Measurements from ENCODE around the gene TFAP2A.

The TFAP2A gene

DNA sequence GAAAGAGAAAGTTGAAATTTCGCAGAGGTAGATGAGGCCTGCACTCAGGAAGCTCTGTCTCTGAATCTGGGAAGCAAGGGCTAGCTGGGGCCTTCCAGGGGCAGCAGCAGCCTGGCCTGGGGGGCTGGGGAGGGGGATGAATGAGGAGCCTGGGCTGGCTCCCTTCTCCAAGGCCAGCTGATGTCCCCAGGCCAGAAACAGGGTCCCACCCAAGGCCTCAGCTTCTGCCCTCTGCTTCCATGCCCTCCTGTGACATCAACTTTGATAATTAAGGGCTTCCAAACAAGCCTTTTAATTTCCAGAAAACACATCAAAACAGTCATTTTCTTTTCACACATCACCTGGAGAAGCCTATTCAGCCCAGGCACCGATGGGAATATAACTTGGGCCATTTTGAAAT is 15.4 kb downstream of the TFAP2A start:
- Mint-ChIP-seq H3K4me3 (no peak overlapping the region), H3K4me1 (peaks cover 12% of the 10 kb centered on the region), H3K27ac (no peak overlapping the region), H3K9me3 (peaks cover 16% of the 10 kb centered on the region), H3K27me3 (peaks cover 54% of the 10 kb centered on the region), H3K36me3 (peaks cover 6% of the 10 kb centered on the region)

DNA sequence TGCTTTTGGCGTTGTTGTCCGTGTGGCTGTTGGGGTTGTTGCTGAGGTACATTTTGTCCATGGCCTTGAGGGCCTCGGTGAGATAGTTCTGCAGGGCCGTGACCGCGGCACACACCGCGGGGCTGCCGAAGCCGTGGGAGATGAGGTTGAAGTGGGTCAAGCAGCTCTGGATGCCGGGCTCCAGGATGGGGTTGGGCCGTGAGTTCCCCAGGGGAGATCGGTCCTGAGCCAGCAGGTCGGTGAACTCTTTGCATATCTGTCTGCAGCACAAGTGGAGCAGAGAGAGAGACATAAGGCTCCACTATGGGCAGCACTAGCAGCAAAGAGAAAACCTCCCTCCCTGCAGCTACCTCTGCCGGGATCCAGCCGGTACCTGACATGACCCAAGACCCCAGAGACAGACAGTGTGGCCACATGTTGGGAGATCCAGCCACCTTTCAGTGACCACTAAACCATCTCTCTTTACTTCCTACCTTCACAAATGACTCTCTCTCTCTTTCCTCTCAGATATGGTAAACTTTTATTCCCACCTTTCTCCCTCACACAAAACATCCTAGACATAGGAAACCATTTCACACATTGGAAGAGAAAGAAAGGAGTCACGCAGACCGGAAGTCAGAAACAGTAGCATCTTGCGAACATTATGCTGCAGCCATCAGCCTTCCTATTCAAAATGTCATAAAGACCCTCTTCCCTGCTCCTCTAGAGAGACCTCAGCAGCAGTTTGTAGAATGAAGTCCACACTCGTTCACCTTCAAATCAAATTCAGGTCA is 16.2 kb downstream of the TFAP2A start:
- no peak overlapping the region for H3K27ac Mint-ChIP-seq
- H3K9me3 Mint-ChIP-seq: peaks cover 19% of the 10 kb centered on the region
- peaks cover 61% of the 10 kb centered on the region for H3K27me3 Mint-ChIP-seq
- H3K36me3 Mint-ChIP-seq: peaks cover 7% of the 10 kb centered on the region
- H3K4me1 Mint-ChIP-seq: peaks cover 8% of the 10 kb centered on the region
- no peak overlapping the region for H3K4me3 Mint-ChIP-seq

GRCh38 chr6:10397756-10398445 is 17.0 kb downstream of the TFAP2A start:
- no peak overlapping the region for H3K27ac Mint-ChIP-seq
- no peak overlapping the region for H3K4me3 Mint-ChIP-seq
- peaks cover 16% of the 10 kb centered on the region for H3K9me3 Mint-ChIP-seq
- H3K27me3 Mint-ChIP-seq: peaks cover 64% of the 10 kb centered on the region
- H3K36me3 Mint-ChIP-seq: peaks cover 11% of the 10 kb centered on the region
- peaks cover under 1% of the 10 kb centered on the region for H3K4me1 Mint-ChIP-seq

- no peak overlapping the region for H3K4me3 Mint-ChIP-seq
- H3K4me1 Mint-ChIP-seq: no peaks in the 10 kb centered on the region
- peaks cover 17% of the 10 kb centered on the region for H3K9me3 Mint-ChIP-seq
- peaks cover 67% of the 10 kb centered on the region for H3K27me3 Mint-ChIP-seq
- peaks cover 17% of the 10 kb centered on the region for H3K36me3 Mint-ChIP-seq
- no peak overlapping the region for H3K27ac Mint-ChIP-seq
Observed at GRCh38 chr6:10396785-10397184, 18.1 kb downstream of the TFAP2A start.

DNA sequence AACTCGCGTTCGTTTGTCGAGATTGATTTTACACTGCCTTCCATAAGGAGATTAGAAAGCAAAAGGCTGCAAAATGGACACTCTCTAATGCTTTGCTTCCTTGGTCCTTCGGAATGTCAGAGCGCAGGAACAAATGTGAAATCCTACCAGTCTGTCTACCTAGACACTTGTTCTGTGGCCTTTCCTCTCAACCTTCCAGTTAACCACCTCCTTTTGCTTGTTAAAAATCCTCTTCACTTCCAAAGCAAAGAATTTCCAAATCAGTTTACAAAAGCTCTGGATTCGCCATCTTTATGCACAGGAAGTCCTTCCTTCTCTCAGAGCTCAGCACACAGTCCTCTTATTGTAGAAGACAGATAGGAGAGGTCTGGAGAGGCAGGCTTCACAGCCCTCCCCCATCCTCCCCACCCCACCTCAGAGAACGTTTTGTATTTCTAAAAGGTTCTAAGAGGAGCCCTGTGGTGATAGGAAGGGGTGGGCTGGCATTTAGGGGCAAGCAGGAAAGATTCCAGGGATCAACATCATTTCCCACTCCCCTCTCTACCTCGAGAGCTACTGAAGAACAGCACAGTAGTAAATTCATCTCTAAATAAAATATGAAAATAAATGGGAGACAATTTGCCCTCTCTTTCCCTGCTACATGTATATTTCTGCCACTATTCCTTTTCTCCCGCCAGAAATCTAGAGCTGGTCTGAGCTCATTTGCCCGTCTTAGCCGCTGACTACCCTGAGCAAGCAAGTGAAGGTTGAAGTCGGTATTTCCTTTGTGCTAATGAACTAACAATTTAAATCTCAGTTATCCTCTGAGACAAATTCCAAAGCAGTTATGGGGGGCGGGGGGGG is 18.9 kb downstream of the TFAP2A start:
- Mint-ChIP-seq H3K4me1 (no peaks in the 10 kb centered on the region), H3K27me3 (peaks cover 68% of the 10 kb centered on the region), H3K36me3 (peaks cover 17% of the 10 kb centered on the region), H3K4me3 (no peak overlapping the region), H3K27ac (no peak overlapping the region), H3K9me3 (peaks cover 17% of the 10 kb centered on the region)

DNA sequence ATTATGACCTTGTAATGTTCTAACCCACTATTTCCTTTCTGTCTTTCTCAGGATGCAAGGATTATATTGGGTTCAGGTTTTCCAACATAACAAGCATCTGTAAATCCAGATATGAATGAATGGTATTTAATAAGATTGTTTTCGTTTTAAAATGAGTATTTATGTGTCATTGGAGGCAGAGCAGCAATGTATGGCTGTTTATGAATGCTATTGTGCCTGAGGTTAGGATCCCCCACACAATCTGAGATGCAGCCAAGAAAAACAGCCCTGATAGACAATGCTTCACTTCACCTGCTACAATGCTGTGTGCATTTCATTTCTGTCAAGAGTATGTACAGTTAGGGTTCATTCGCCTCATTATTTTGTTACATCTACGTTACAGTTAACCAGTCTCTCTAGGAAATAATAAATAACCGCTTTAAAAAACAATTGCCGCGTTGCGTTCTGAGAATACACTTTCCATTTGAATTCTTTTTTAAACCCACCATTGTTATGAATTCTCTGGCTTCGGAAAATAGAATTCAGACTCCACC is 19.6 kb downstream of the TFAP2A start:
- H3K4me1 Mint-ChIP-seq: no peaks in the 10 kb centered on the region

GRCh38 chr6:10393544-10394225 is 21.2 kb downstream of the TFAP2A start:
- Mint-ChIP-seq H3K4me3 (no peak overlapping the region), H3K27ac (no peak overlapping the region), H3K36me3 (peaks cover 20% of the 10 kb centered on the region), H3K27me3 (peaks cover 68% of the 10 kb centered on the region), H3K9me3 (peaks cover 18% of the 10 kb centered on the region), H3K4me1 (peaks cover 5% of the 10 kb centered on the region)

More for the DNA sequence above, 19.6 kb downstream of the TFAP2A start:
- Mint-ChIP-seq H3K27me3 (peaks cover 67% of the 10 kb centered on the region), H3K36me3 (peaks cover 19% of the 10 kb centered on the region), H3K27ac (no peak overlapping the region), H3K4me3 (no peak overlapping the region), H3K9me3 (peaks cover 17% of the 10 kb centered on the region)

DNA sequence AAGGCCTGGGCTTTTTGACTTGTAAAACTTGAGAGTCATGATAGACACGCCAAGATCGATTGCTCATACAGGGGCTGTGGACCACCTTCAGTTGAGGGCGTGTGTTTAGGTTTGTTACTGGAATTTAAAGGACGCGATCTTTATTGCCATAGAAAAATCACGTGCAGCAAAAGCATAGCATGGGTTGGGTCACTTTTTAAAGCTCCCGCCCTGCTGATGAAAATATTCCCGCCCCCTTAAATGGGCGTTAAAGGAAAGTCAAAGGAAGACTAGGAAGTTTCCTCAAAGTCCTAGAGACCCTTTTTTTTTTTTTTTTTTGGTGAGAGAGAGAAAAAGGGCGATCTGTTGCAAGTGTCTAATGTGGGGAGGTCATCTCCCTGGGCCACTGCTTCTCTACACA is 23.1 kb downstream of the TFAP2A start:
- Mint-ChIP-seq H3K9me3 (peaks cover 20% of the 10 kb centered on the region), H3K27me3 (peaks cover 75% of the 10 kb centered on the region), H3K27ac (no peak overlapping the region), H3K4me3 (no peak overlapping the region), H3K4me1 (peaks cover 5% of the 10 kb centered on the region), H3K36me3 (peaks cover 20% of the 10 kb centered on the region)

DNA sequence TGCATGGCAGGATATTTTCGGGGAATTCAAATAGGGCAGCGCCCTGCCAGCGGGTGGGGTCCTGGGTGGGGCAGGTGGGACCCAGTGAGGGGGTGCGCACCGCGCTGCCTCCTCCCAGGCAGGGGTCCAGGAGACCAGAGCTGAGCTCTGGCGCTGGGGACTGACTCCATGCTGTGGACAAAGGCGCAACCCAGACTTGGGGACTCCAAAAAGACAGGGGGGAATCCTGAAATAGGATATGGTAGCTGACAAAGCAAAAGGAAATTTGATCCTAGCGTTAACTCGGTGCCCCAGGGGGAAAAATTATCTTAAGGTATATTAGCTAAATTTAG is 23.6 kb downstream of the TFAP2A start:
- Mint-ChIP-seq H3K27ac (no peak overlapping the region), H3K36me3 (peaks cover 21% of the 10 kb centered on the region), H3K4me1 (peaks cover 5% of the 10 kb centered on the region), H3K27me3 (peaks cover 78% of the 10 kb centered on the region), H3K9me3 (peaks cover 23% of the 10 kb centered on the region), H3K4me3 (no peak overlapping the region)

DNA sequence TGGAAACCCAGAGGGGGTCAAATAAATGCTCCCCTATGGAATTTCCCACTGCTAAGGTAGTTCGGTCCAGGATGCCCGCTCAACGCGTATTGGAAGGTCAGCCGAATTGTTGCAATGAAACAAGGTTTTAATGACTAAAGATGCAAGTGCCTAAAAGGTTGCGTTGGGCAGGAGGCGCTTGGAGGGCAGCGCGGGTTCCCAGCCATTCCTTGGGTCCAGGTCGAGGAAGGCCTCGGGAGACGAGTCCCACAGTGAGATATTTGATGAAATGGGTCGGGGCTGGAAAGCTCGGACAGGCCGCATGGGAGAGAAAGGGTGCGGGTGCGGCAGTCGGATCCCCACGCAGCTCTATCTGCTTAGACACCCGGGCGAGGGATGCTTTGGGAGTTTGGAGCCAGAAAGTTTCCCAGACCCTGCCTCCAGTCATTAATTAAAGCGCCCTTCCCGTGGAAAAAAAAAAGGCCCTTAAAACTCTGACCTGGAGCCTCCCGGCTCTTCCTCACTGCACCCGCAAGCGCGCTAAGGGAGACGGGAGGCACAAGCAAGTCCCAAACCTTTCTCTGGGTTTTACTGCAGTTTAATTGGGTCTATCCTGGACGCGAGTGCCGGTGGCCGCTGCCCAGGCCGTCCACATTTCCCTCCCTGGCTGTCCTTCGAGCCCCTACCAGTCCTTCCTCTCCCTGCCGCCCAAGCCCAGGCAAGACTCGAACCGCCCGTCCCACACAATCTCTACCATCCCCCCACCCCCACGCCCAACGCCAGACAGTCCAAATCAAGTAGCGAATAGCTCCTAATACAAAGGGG is 24.2 kb downstream of the TFAP2A start:
- Mint-ChIP-seq H3K9me3 (peaks cover 23% of the 10 kb centered on the region), H3K27ac (no peak overlapping the region), H3K4me3 (no peak overlapping the region), H3K4me1 (peaks cover 5% of the 10 kb centered on the region), H3K36me3 (peaks cover 22% of the 10 kb centered on the region), H3K27me3 (peaks cover 80% of the 10 kb centered on the region)

- Mint-ChIP-seq H3K9me3 (peaks cover 23% of the 10 kb centered on the region), H3K36me3 (peaks cover 22% of the 10 kb centered on the region), H3K4me1 (peaks cover 5% of the 10 kb centered on the region), H3K4me3 (no peak overlapping the region), H3K27me3 (peaks cover 78% of the 10 kb centered on the region), H3K27ac (no peak overlapping the region)
Observed at GRCh38 chr6:10389739-10390494, 25.0 kb downstream of the TFAP2A start.

DNA sequence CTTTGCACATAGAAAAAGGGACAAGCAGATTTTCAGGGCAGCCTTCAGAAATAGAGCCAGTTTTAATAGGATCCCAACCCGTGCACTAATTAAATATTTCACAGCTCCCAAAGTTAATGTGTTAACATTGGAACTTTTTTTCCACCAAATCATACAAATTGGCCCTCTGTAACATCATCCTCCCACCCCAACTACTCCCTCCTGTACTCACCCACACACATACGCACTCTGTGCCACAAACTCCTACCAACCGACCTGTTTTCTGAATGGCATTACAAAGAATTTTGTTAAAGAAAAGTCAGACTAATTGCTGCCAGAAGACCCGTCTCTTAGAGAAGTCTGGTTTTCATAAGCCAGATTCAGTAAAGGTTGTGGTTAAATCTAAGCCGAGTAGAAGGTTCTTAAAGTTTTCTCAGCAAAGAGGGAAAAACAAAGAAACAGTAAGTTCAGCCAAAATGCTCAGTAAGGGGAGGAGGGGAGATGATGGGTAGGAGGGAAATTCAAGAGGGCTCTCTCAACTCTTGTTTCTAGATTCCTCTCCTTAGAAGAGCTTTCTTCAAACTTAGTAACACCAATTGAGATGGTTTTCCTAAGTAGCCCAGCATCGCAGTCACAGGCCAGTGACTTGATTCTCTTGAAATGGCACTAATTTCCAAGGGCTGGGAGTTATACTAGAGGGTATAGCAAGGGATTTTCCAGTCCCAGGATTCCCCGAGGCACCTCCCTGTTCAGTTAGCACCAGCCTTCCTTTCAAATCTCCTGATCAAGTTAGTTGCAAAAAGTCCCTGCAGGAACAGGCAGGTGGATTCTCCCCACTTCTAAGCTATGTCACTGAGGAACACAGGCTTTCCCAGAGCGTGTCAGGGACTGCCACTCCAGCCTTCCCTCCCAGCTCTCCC is 27.9 kb downstream of the TFAP2A start:
- Mint-ChIP-seq H3K36me3 (peaks cover 15% of the 10 kb centered on the region), H3K27ac (no peak overlapping the region), H3K4me1 (peaks cover 11% of the 10 kb centered on the region), H3K4me3 (no peak overlapping the region), H3K9me3 (peaks cover 18% of the 10 kb centered on the region), H3K27me3 (peaks cover 77% of the 10 kb centered on the region)

DNA sequence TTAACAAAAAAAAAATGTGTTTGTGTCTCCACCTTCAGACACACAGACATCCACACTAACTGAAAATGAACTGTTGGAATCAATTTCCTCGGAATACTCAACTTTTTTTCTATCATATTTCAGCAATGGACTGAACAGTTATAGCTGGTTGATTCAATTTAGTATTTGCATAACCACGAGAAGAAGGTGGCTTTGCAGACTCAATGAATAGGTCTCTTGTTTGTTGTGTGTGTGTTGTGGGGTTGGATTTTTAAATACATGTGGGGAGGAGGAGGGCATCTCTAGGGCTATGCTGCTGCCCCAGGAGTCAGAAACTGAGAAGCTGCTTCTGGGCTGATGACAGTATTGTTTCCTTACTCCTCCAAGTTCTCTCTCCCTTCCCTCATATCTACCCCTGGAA is 28.7 kb downstream of the TFAP2A start:
- Mint-ChIP-seq H3K9me3 (peaks cover 18% of the 10 kb centered on the region), H3K27me3 (peaks cover 72% of the 10 kb centered on the region), H3K27ac (no peak overlapping the region), H3K4me3 (no peak overlapping the region), H3K36me3 (peaks cover 15% of the 10 kb centered on the region), H3K4me1 (peaks cover 11% of the 10 kb centered on the region)
